Activated CD8-positive, alpha-beta memory T cell treated with anti-CD3 and anti-CD28 coated beads, Interleukin-2, amount 50 U/mL, for 24 hours (primary cell): ENCODE measurements around the gene RPTOR.

Source experiments
- DNase-seq: peaks from one replicate; pipeline ENCODE4 v3.0.0-alpha.2; 2020; ENCODE audit errors: extremely low read depth

Gene RPTOR

GRCh38 chr17:80666867-80667266 is 122.2 kb downstream of the RPTOR start:
- no peak for DNase-seq

GRCh38 chr17:80667462-80668277 is 123.0 kb downstream of the RPTOR start:
- no peak for DNase-seq

GRCh38 chr17:80668375-80669148 is 123.9 kb downstream of the RPTOR start:
- no peak for DNase-seq

- no peak for DNase-seq
Measured at GRCh38 chr17:80671039-80671824, 126.6 kb downstream of the RPTOR start.

- DNase-seq, result no peak
Measured at GRCh38 chr17:80671825-80672110, 127.1 kb downstream of the RPTOR start.

GRCh38 chr17:80673152-80673920 is 128.7 kb downstream of the RPTOR start:
- DNase-seq, result no peak

GRCh38 chr17:80675438-80676095 is 130.9 kb downstream of the RPTOR start:
- DNase-seq, result no peak

- no peak for DNase-seq
Measured at GRCh38 chr17:80676096-80676466, 131.4 kb downstream of the RPTOR start.

- no peak for DNase-seq
Measured at GRCh38 chr17:80676564-80676963, 131.9 kb downstream of the RPTOR start.

GRCh38 chr17:80677214-80677756 is 132.6 kb downstream of the RPTOR start:
- no peak for DNase-seq

GRCh38 chr17:80679816-80680215 is 135.2 kb downstream of the RPTOR start:
- DNase-seq, result no peak

GRCh38 chr17:80681215-80681614 is 136.6 kb downstream of the RPTOR start:
- no peak for DNase-seq

GRCh38 chr17:80682372-80682771 is 137.7 kb downstream of the RPTOR start:
- no peak for DNase-seq

- no peak for DNase-seq
Measured at GRCh38 chr17:80683625-80684104, 139.0 kb downstream of the RPTOR start.

GRCh38 chr17:80687839-80688238 is 143.2 kb downstream of the RPTOR start:
- no peak for DNase-seq

GRCh38 chr17:80689129-80689619 is 144.5 kb downstream of the RPTOR start:
- no peak for DNase-seq

GRCh38 chr17:80691784-80692183 is 147.1 kb downstream of the RPTOR start:
- no peak for DNase-seq

GRCh38 chr17:80692931-80693467 is 148.4 kb downstream of the RPTOR start:
- no peak for DNase-seq

GRCh38 chr17:80693511-80693910 is 148.9 kb downstream of the RPTOR start:
- no peak for DNase-seq
